Measurements from ENCODE around the gene TAF4.
"Not testable (repeated sequence)": the region's sequence is repeated elsewhere in the genome, so short reads cannot be mapped to it uniquely, and the experiment has no call there.

The TAF4 gene

GRCh38 chr20:61958773-61959700 is 106.6 kb downstream of the TAF4 start:
- DNase-seq: no peak

- no peak for DNase-seq
Observed at GRCh38 chr20:61957961-61958715, 107.5 kb downstream of the TAF4 start.

GRCh38 chr20:61956396-61957342 is 109.0 kb downstream of the TAF4 start:
- no peak for DNase-seq

- no peak for DNase-seq
Observed at GRCh38 chr20:61955668-61956395, 109.8 kb downstream of the TAF4 start.

- DNase-seq: no peak
Observed at GRCh38 chr20:61954276-61955021, 111.2 kb downstream of the TAF4 start.

GRCh38 chr20:61953037-61954021 is 112.4 kb downstream of the TAF4 start:
- DNase-seq: no peak

- DNase-seq: no peak
Observed at GRCh38 chr20:61951695-61952533, 113.8 kb downstream of the TAF4 start.

- no peak for DNase-seq
Observed at GRCh38 chr20:61950641-61951071, 115.0 kb downstream of the TAF4 start.

- DNase-seq: no peak
Observed at GRCh38 chr20:61949714-61950640, 115.7 kb downstream of the TAF4 start.

- DNase-seq: no peak
Observed at GRCh38 chr20:61949363-61949713, 116.3 kb downstream of the TAF4 start.

GRCh38 chr20:61948586-61949362 is 116.9 kb downstream of the TAF4 start:
- DNase-seq: no peak

GRCh38 chr20:61948056-61948455 is 117.6 kb downstream of the TAF4 start:
- not testable (repeated sequence) for DNase-seq

GRCh38 chr20:61945495-61945894 is 120.2 kb downstream of the TAF4 start:
- DNase-seq: not testable (repeated sequence)

- not testable (repeated sequence) for DNase-seq
Observed at GRCh38 chr20:61944967-61945366, 120.7 kb downstream of the TAF4 start.

GRCh38 chr20:61942526-61942925 is 123.2 kb downstream of the TAF4 start:
- no peak for DNase-seq

- DNase-seq: no peak
Observed at GRCh38 chr20:61941721-61942405, 123.8 kb downstream of the TAF4 start.
